Body of pancreas (tissue), 4 donors: ENCODE data around the gene UBA5.

Source experiments
- CTCF ChIP-seq, 7 experiments: fragments of 450-650 bp in 4 of 7; fragments of 200-600 bp in 3 of 7; sonication (generic) in 3 of 7; IDR thresholded peaks; one replicate each; pipeline ENCODE4 v1.5.1; 2016 to 2019; ENCODE audit warnings: antibody characterized with exemption in 7 of 7
- POLR2A ChIP-seq, 3 donors: fragments of 450-650 bp; IDR thresholded peaks; one replicate each; pipeline ENCODE4 v1.6.1; 2016; ENCODE audit warnings: antibody characterized with exemption in 3 of 3, mild to moderate bottlenecking in 2 of 3

GRCh38 chr3:132695422-132695821 is 35.3 kb downstream of the UBA5 start:
- TF ChIP-seq POLR2A (IDR thresholded peaks at IDR 0.05) (no peak), CTCF (IDR thresholded peaks at IDR 0.05) (no peak)
